OCI-M1 (cell line): ENCODE data around the gene MAFG.

Experiments used
- DNase-seq: peaks from one replicate; lab custom pipeline; 2025; lab: John Stamatoyannopoulos, UW

MAFG gene

DNA sequence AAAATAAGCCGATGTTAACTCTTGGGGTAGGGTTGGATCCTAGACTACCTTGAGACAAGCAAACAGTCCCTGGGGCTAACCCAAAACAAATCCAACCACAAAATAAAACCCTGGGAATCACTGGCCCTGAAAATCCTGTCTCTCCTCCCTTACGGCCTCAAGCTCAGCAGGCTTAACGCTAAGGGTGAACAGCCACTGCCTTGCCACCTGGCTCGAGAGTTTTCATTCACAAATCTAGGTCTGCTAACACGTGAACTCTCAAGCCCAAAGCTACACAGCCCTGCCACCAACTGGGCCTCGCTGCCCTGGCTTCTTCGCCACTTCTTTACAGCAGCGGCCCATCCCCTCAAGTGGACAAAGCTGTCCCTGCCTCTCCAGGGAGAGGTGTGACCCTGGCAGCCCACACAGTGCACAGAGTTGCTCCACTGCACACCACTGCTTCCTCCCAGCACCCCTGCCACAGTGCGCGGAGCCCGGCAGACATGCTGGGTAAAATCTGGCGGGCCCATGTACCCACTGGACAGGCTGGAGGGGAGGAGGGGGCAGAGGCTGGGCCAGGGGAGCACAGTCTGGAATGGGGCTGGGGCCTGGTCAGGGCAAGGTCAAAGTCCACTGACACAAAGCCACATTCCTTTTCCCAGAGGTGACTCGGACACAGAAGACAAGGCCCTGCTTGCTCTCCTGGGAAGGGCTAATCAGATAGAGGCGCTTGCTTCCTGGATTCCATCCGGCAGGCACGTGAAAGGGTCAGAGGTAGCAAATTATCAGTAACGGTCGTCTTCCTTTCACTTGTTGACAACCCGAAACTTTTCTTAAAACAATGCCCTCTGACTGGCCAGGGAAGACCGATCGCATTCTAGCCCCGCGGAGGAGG, 17.3 kb downstream of the MAFG start:
- peak; percentile 53 for DNase-seq

- DNase-seq, result no peak
These were observed 18.3 kb downstream of the MAFG start for GRCh38 chr17:81909231-81909630.

- DNase-seq, result no peak
These were observed 18.7 kb downstream of the MAFG start for GRCh38 chr17:81908793-81909192.

DNA sequence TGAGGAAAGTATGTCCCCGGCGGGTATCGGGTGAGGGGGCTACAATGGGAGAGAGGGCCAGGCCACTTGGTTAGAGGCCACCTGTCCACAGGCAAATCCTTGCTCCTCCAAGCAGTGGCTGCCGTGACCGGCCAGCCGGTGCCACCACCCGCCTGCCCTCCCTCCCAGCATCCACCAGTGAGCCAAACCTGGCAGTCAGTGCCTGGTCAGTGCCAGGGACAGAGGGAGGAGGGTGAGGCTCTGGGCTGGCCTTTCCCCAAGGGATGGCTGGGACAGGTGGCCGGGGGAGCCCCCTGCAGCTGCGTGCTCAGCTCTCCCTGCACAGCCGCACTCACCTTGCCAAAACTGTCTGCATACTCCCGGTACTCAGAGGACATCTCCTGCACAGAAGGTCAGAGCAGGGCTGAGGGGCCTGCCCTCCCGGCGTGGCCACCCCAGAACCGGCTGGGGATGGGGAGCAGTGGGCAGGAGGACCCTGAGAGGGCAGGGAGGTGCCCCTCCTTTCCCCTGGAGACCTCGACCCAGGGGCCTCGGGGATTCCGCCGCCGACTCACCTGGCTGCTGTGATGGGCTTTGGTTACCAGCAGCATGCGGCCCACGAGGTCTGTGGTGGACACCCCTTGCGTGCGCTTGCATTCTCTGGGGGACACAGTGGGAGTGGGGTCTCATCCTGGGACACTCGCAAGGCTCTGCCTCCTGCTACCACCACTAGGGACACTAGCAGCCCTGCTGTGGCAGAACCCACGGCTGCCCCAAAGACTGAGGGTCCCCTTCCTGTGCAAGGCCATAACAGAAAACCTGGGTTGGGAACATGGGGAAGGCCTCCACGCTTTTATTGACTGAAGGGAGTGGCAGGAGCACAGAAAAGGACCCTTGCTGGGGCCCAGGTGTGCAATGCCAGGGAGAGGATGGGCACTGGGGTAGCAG, 20.1 kb downstream of the MAFG start:
- DNase-seq, result no peak

- DNase-seq, result no peak
These were observed 20.9 kb downstream of the MAFG start for GRCh38 chr17:81906476-81907218.

- DNase-seq, result no peak
These were observed 21.5 kb downstream of the MAFG start for GRCh38 chr17:81905993-81906392.

DNA sequence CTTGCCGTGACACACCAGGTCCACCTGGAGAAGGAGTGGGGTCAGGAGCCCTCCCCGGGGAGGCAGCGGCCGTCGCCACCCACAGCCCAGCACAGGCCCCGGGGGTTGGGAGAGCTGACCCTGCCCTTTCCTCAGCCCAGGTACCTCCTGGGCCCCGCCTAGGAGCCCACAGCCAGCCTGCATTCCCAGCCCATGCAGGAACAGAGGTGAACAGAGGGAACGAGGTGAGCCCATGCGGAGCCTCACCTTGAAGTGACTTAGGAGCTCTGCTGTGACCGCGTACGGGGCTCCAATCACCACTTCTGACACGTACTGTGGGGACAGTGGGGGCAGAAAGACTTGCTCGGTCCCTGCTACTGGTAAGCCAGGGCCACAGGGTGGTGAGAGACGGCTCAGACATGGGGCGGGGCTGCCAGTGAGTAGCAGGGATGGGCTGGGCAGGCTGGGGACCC, 22.1 kb downstream of the MAFG start:
- DNase-seq, result no peak

- no peak for DNase-seq
These were observed 22.7 kb downstream of the MAFG start for GRCh38 chr17:81904600-81905423.

DNA sequence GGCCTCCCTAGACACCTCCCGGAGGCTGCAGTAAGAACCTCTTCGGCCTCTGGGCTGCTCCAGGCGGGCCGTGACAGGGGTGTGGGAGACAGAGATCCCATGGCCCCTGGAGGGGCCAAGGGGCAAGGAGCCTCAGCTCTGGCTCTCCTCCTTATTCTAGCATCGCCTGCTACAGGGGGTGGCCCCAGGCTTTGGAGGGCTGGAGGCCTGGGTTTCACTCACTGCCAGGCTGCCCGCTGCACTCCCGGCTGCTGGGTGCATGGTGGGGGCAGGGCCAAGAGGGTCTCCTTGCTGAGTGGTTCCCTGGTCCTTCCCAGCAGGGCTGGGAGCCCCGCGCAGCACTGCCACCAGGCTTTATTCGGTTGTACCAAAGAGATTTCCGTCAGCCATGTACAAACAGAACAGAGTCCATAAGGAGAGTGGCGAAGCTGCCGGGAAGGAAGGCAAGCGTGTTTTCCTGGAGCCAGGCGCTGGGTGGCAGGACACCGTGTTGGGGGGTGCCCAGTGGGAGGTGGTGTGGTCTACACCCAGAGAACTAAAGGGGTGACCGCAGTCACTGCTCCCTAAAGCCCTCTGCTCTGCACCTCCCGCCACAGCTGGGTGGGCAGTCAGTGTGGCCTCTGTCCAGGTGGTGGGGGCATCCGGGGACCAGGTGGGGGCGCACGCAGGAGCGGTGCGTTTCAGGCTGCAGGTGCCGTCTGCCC, 23.5 kb downstream of the MAFG start:
- no peak for DNase-seq

GRCh38 chr17:81903415-81903831, 24.1 kb downstream of the MAFG start:
- no peak for DNase-seq

DNA sequence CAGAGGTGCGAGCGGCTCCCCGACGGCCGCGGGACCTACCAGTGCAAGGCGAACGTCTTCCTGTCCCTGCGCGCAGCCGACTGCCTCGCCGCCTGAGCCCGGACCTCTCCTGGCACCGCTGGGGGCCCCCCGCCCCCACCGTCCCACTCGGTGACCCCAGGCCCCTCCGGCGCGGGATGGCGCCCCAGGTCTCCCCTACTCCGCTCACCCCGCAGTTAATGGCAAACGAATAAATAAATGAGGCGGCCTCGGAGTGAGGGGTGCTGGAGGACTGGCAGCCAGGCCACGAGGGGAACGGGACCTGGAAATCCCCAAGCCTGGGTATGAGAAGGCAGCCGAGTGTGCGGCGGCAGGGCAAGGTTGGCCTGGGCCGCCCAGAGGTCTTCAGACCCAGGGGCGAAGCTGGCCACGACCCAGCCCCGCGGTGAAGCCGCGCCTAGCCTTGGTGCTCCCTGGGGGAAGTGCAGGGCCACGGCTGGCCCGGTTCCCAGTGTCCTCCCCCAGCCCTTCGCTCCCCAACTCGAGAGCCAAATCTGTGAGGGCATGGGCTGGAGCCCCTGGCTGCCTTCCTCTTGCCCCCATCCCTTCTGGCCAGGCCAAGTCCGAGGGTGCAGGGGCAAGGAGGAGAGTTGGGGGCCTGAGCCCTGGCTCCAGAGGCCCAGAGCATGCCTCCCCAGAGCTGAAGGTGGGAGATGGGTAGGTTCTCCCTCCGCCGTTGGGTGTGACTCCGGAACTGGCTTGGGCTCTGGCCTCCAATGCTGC, 24.7 kb downstream of the MAFG start:
- no peak for DNase-seq

GRCh38 chr17:81902023-81902652, 25.4 kb downstream of the MAFG start, which contains the start of gene NPB:
NPB (plus strand) TSS chr17:81902238; CDS start chr17:81902278, 40 bp downstream.
- DNase-seq, result peak; percentile 6

DNA sequence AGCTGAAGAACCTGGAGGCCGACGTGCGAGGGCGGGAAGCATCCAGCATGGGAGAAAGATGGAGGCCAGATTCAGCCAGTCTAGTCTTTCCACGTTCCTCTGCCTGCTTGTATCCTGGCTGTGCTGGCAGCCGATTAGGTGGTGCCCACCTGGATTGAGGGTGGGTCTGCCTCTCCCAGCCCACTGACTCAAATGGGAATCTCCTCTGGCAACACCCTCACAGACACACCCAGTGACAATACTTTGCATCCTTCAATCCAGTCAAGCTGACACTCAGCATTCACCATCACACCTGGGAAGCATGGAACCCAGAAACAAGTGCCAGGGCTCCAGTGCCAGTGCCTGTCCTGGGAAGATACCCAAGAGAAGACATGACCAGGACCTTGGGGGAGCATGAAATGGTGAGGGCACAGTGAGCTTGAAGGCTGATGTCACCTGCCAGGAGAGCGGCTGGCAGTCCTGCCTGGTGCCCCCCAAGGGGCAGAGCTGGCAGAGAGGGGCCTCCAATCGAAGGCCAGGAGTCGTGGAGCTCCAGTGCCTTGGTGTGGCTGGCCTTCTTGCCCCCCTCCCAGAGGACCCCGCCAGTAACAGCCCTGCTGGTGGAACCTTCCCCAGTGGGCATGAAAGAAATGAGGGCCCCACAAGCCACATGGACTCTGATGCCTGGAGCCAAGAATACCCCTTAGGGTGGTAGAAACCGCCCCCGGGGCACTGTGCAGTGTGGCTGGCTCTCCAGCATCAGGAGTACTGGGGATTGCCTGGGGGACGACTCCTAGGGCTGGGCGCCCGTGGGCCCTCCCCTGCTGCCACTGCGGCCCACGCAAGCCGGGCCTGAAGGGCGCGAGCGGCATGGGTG, 26.1 kb downstream of the MAFG start:
- no peak for DNase-seq

GRCh38 chr17:81900181-81900820, 27.2 kb downstream of the MAFG start:
- DNase-seq, result no peak

DNA sequence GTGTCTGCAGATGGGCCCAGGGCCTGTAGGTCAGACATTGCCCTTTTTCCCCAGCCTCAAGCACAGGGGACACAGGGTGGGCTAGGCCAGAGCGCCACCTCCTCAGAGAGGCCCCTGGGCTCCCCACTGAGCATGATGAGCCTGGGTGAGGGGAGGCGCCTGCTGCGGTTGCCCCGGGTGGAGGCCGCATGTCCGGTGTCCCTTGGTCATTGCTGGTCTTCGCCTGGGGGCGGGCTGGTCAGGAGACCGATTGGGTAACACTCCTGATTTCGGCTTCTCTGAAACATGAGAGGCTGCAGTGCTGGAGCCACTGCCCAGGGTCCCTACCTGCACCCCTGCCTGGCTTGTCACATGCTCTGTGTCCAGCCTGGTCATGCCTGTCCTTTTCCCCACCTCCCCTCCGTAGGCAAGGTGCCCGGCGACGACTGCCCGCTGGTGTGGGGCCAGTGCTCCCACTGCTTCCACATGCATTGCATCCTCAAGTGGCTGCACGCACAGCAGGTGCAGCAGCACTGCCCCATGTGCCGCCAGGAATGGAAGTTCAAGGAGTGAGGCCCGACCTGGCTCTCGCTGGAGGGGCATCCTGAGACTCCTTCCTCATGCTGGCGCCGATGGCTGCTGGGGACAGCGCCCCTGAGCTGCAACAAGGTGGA, 27.9 kb downstream of the MAFG start:
- DNase-seq, result no peak

DNA sequence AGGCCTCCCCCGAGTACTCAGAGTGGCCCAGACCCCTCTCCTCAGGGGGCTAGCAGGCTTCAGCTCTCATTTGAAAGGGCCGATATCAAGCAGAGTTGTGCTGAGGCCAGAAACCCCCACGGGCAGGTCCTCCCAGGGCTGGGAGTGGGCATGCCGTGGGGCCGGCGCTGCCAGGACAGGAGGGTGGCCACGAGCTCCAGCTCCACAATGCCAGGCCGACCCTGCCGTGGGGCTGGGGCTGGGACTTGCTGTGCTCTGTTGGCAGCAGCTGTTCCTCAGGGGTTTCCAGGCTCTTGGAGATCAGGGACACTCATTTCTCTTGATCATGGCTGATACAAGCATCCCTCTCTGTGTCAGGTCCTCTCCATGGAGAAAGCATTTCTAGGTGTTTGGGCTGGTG, 28.6 kb downstream of the MAFG start:
- DNase-seq, result no peak
